GM11168 (cell line): Measurements from ENCODE around the gene FOXM1.

Source experiments
- in situ Hi-C: fragments of 300-500 bp; cut with MboI; formaldehyde crosslinking; loops from one replicate; pipeline ENCODE4 v1.12.0; 2022; ENCODE audit warnings: low sequenced_read_pairs; ENCODE audit not compliant: unreplicated experiment

FOXM1 gene

DNA sequence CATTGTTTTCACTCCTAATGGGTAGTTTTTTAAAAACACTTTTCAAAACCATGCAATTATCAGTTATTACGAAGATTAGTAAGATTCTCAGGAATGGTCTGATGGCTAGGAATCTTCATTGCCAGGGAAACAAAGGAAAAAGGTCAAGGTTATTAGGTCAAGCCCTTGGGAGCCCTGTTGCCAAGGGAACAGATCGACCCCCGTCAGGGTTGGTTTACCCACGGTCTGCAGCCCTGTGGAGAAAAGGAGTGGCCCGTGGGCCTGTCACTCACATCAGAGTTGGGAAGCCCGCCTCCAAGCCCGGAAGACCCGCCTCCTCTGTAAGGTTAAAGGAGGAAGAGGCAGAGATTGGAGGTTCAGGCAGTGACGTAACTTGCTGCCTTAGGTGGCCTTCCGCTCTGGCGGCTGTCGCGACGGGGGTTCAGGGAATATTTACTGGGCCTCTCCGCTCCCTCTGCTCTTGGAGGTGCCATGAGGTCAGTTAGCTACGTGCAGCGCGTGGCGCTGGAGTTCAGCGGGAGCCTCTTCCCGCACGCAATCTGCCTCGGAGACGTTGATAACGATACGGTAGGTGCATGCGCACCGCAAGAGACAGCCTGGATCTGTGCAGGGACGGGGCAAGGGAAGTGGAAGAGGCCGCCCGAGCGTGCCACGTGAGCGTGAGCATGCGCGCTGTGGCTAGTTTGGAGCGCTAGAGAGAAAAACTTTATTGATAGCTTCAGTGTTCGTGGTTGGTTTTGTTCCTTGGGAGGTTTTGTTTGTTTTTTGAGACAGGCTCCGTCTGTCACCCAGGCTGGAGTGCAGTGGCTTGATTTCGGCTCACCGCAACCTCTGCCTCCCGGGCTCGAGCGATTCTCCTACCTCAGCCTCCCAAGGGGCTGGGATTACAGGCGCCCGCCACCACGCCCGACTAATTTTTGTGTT lies 64.4 kb downstream of the FOXM1 start, which contains the start of gene ITFG2:
TSS of gene ITFG2 (plus strand) at position 379 of the 924 bp plus-strand sequence. CDS start at position 472, 93 bp downstream.
- in situ Hi-C loops: no loop called here

DNA sequence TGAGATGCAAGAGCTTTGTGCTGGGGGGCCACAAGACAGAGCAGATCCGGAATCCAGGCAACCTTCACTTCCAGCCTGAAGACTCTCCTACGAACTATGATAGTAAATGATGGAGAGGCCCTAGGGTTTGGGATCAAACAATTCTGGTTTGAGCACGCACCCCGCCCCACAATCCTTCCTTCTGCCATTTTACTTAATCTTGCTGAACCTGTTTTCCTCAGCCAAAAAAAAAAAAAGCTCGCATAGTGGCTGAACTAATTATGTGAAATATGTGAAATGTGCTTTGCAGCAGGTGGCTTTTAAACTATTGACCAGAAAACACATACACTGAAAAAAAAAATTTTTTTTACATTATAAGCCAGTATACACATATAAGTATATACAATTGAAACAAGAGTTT lies 65.2 kb downstream of the FOXM1 start:
- in situ Hi-C loops: no loop called here
